DND-41 (cell line): ENCODE data around the gene SERTAD1.

ENCODE experiments used
- ATAC-seq: fragments of 200-7000 bp; cut with Tn5 transposase; 3 replicates; pipeline ENCODE4 v1.9.1; 2021; ENCODE audit warnings: low read depth; ENCODE audit not compliant: insufficient read depth
- DNase-seq: peaks from one replicate; pipeline ENCODE4 v3.0.0-alpha.2; 2020
- H2AFZ ChIP-seq: 2 replicates; pipeline ENCODE4 v1.6.0; 2012; ENCODE audit warnings: low read depth, low read length
- H3K27ac ChIP-seq: 2 replicates; pipeline ENCODE4 v1.5.1; 2012; ENCODE audit warnings: low read length, inconsistent platforms
- H3K27me3 ChIP-seq: fragments of 200-600 bp; sonication (generic); 2 replicates; pipeline ENCODE4 v1.6.0; 2012; ENCODE audit warnings: low read length, mild to moderate bottlenecking, inconsistent platforms; ENCODE audit not compliant: insufficient read depth, poor library complexity
- H3K36me3 ChIP-seq: 2 replicates; pipeline ENCODE4 v1.5.1; 2012; ENCODE audit warnings: low read length, inconsistent platforms; ENCODE audit not compliant: insufficient read depth
- H3K4me1 ChIP-seq: 2 replicates; pipeline ENCODE4 v1.5.1; 2012; ENCODE audit warnings: mild to moderate bottlenecking, low read length; ENCODE audit not compliant: insufficient read depth
- H3K4me2 ChIP-seq: 2 replicates; pipeline ENCODE4 v1.6.0; 2012; ENCODE audit warnings: mild to moderate bottlenecking, moderate library complexity, low read length, inconsistent platforms; ENCODE audit not compliant: insufficient read depth
- H3K4me3 ChIP-seq, 2 experiments: fragments of 200-600 bp in 1 of 2; shearing (Covaris generic) in 1 of 2; 2 replicates each; pipeline ENCODE4 v1.5.1; 2012 to 2016; ENCODE audit warnings: inconsistent platforms in 2 of 2, low read length in 2 of 2, mild to moderate bottlenecking in 2 of 2, low read depth in 1 of 2, moderate library complexity in 1 of 2
- H3K79me2 ChIP-seq: 2 replicates; pipeline ENCODE4 v1.6.0; 2012; ENCODE audit warnings: low read length, inconsistent platforms; ENCODE audit not compliant: insufficient read depth
- H3K9ac ChIP-seq: 2 replicates; pipeline ENCODE4 v1.6.0; 2012; ENCODE audit warnings: low read depth, mild to moderate bottlenecking, inconsistent platforms, low read length, moderate library complexity
- H3K9me3 ChIP-seq: 2 replicates; pipeline ENCODE4 v1.5.1; 2012; ENCODE audit warnings: low read length, moderate library complexity, mild to moderate bottlenecking, inconsistent platforms; ENCODE audit not compliant: insufficient read depth, severe bottlenecking
- H4K20me1 ChIP-seq: 2 replicates; pipeline ENCODE4 v1.6.0; 2012; ENCODE audit warnings: low read length; ENCODE audit not compliant: insufficient read depth
- EZH2 ChIP-seq: IDR thresholded peaks from 3 replicates; pipeline ENCODE4 v1.6.1; 2012; ENCODE audit warnings: borderline replicate concordance, low read depth, mild to moderate bottlenecking, moderate library complexity, low read length, inconsistent platforms; ENCODE audit not compliant: severe bottlenecking
- TF ChIP-seq, protein P1 (sequence below): IDR thresholded peaks from 2 replicates; pipeline ENCODE4 v1.5.1; 2012; ENCODE audit warnings: borderline replicate concordance, low read length, moderate library complexity, mild to moderate bottlenecking; ENCODE audit not compliant: poor library complexity, severe bottlenecking; ENCODE audit errors: extremely low read depth

Gene SERTAD1

DNA sequence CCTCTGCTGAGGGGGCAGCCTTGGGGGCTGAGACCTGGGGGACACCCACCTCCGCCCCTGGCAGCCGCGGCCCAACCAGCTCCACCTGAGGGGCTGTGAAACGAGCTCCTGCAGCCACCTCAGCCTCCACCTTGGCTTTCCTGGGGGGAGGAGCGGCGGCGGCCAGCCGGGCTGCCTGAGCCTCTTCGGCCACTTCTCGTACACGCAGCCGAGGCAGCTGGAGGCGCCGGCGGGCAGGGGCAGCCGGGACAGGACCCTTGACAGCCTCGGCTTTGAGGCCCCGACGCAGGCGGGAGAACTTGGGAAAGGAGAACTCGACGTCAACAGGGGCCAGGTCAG lies 28.3 kb downstream of the SERTAD1 start:
- Histone ChIP-seq H4K20me1 (no peaks in the 10 kb centered on the region), H3K36me3 (no peaks in the 10 kb centered on the region), H3K4me3 (no peak overlapping the region), H3K9ac (no peak overlapping the region), H3K79me2 (no peaks in the 10 kb centered on the region), H3K4me2 (no peak overlapping the region), H3K4me1 (no peaks in the 10 kb centered on the region), H3K27me3 (no peaks in the 10 kb centered on the region), H2AFZ (no peak overlapping the region), H3K9me3 (no peaks in the 10 kb centered on the region), H3K27ac (no peak overlapping the region)
- DNase-seq: no peak
- TF ChIP-seq EZH2: no peak
- TF ChIP-seq, protein P1, sequence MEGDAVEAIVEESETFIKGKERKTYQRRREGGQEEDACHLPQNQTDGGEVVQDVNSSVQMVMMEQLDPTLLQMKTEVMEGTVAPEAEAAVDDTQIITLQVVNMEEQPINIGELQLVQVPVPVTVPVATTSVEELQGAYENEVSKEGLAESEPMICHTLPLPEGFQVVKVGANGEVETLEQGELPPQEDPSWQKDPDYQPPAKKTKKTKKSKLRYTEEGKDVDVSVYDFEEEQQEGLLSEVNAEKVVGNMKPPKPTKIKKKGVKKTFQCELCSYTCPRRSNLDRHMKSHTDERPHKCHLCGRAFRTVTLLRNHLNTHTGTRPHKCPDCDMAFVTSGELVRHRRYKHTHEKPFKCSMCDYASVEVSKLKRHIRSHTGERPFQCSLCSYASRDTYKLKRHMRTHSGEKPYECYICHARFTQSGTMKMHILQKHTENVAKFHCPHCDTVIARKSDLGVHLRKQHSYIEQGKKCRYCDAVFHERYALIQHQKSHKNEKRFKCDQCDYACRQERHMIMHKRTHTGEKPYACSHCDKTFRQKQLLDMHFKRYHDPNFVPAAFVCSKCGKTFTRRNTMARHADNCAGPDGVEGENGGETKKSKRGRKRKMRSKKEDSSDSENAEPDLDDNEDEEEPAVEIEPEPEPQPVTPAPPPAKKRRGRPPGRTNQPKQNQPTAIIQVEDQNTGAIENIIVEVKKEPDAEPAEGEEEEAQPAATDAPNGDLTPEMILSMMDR: no peak
- no peak for ATAC-seq

DNA sequence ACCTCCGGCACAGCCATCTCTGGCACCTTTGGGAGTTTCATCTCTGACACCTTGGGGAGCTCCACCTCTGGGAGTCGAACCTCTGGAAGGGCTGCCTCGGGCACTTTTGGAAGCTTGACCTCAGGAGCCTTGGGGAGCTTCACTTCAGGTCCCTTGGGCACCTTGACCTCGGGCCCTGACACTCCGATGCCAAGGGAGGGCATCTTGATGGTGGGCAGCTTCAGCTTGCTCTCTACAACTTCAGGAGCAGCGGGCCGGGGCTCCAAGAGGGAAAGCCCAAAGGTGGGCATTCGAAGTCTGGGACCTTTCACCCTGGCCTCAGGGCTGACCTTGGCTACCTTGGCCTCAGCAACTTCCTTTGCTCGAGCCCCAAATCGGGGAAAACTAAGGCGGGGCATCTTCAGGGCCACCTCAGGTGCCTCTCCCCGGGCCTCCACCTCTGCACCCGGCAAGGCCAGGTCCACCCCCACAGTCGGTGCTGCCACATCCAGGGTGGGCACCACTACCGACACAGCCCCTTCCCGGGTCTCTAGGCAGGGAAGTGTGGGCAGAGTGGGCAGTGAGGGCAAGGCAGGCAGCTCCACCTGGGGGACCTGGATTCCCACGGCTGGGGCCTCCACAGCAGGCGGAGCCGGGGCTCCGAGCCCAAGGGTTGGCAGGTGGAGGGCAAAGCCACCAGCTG lies 28.8 kb downstream of the SERTAD1 start:
- no peak for ATAC-seq
- Histone ChIP-seq H3K9ac (no peak overlapping the region), H3K27ac (no peak overlapping the region)

DNA sequence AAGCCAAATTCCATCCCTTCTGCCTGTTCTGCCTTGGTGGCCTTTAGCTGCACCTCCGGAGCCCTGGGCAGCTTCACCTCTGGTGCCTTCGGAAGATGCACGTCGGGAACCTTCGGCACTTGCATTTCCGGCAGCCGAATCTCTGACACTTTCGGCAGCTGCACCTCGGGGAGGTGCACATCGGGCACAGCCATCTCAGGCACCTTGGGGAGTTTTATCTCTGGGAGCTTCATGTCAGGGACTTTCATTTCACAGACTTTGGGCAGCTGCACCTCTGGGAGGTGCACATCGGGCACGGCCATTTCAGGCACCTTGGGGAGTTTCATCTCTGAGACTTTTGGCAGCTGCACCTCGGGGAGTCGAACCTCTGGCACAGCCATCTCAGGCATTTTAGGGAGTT lies 29.8 kb downstream of the SERTAD1 start:
- Histone ChIP-seq H3K4me1 (no peaks in the 10 kb centered on the region), H2AFZ (no peak overlapping the region)

More for the DNA sequence above, 28.8 kb downstream of the SERTAD1 start:
- Histone ChIP-seq H3K79me2 (no peaks in the 10 kb centered on the region), H2AFZ (no peak overlapping the region), H3K4me1 (no peaks in the 10 kb centered on the region), H3K27me3 (no peaks in the 10 kb centered on the region), H3K4me3 (no peak overlapping the region), H3K4me2 (no peak overlapping the region), H3K9me3 (no peaks in the 10 kb centered on the region), H3K36me3 (no peaks in the 10 kb centered on the region), H4K20me1 (no peaks in the 10 kb centered on the region)
- DNase-seq: no peak
- TF ChIP-seq EZH2: no peak

DNA sequence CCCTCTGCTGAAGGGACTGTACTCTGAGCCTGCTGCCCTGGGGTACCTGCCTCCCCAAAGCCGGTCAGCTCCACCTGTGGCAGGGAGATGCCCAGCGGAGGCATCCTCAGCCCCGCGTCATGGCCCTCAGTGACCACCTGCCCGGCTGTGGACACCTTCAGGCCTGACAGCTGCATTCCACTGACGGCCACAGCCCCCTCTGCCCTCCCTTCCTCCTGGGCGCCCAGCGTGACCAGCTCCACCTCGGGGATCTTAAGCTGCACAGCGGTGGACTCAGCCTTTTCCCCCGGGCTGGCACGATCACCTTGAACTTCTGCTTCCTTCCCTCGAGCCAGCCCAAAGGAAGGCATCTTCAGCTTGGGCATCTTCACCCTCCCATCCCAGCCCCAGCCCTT lies 31.0 kb downstream of the SERTAD1 start:
- DNase-seq (no peak), ATAC-seq (no peak)
- Histone ChIP-seq H3K36me3 (no peaks in the 10 kb centered on the region), H3K9ac (no peak overlapping the region), H3K27me3 (no peaks in the 10 kb centered on the region), H2AFZ (no peak overlapping the region), H3K4me1 (no peaks in the 10 kb centered on the region), H3K9me3 (no peaks in the 10 kb centered on the region), H3K4me3 (no peak overlapping the region), H3K79me2 (no peaks in the 10 kb centered on the region), H4K20me1 (no peaks in the 10 kb centered on the region), H3K27ac (no peak overlapping the region), H3K4me2 (no peak overlapping the region)
- TF ChIP-seq, protein P1: no peak
- TF ChIP-seq EZH2: no peak

More for the DNA sequence above, 29.8 kb downstream of the SERTAD1 start:
- TF ChIP-seq EZH2: no peak
- TF ChIP-seq, protein P1: no peak
- ATAC-seq (no peak), DNase-seq (no peak)
- no peaks in the 10 kb centered on the region for H3K36me3 ChIP-seq
- no peaks in the 10 kb centered on the region for H3K27me3 ChIP-seq
- no peaks in the 10 kb centered on the region for H3K79me2 ChIP-seq
- no peak overlapping the region for H3K9ac ChIP-seq
- H3K27ac ChIP-seq: no peak overlapping the region
- no peaks in the 10 kb centered on the region for H4K20me1 ChIP-seq
- H3K9me3 ChIP-seq: no peaks in the 10 kb centered on the region
- no peak overlapping the region for H3K4me2 ChIP-seq
- no peak overlapping the region for H3K4me3 ChIP-seq
